ENCODE measurements around the gene FOXQ1.
"Not testable (repeated sequence)": the region's sequence is repeated elsewhere in the genome, so short reads cannot be mapped to it uniquely, and the experiment has no call there.

FOXQ1 gene

DNA sequence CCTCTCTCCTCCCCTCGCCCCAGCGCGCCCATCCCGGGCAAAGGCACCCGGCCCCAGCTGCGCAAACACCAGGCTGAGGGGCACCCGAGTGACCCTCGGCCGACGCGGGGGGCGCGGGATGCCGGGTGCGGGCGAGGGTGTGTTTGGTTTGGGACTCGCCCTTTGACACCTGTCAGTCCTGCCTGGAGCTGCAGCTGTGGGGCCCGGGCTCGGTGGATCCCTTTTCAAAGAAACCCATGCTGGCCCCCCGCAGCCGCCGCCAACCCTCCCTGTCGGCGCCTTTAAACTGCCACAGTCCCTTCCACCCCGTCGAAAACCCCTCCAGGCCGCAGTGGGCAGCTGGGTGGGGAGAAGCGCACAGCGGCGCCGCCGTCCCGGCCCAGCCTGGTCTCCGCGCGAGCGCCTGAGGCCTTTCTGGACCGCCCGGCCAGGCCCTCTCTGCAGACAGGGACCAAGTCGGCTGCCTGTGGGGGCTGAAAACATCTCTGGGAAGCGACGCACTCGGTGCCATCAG is 5.5 kb downstream of the FOXQ1 start:
- in situ Hi-C loops (cut with MboI; ENCODE audit: low pct_unique_long_range_greater_than_20kb, low sequenced_read_pairs, unreplicated experiment): no loop called here
- DNase-seq (ENCODE audit: low spot score): no peak
- no peak for TF ChIP-seq CTCF (IDR thresholded peaks at IDR 0.05; ENCODE audit: extremely low read depth, insufficient read depth, missing control alignments)

DNA sequence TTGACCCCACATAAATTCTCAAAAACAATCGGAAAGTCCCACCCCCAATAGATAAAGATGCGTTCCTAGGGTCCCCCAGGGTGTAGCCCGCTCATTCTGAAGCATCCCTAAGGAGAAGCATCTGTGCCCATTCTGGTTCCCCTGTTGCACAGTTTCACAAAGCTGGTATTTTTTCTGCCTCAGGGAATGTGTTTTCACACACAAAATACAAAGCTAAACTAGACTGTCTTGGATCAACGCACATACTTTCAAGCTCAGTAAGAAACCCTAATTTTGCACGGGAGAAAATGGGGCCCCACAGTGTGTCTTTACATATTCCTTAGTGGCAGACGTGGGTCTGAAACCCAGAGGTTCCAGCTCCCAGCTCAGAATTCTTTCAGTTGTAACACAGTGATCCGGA is 6.1 kb downstream of the FOXQ1 start:
- no peak for TF ChIP-seq CTCF (IDR thresholded peaks at IDR 0.05; ENCODE audit: extremely low read depth, insufficient read depth, missing control alignments)
- no peak for DNase-seq (ENCODE audit: low spot score)
- in situ Hi-C loops (cut with MboI; ENCODE audit: low pct_unique_long_range_greater_than_20kb, low sequenced_read_pairs, unreplicated experiment): no loop called here

DNA sequence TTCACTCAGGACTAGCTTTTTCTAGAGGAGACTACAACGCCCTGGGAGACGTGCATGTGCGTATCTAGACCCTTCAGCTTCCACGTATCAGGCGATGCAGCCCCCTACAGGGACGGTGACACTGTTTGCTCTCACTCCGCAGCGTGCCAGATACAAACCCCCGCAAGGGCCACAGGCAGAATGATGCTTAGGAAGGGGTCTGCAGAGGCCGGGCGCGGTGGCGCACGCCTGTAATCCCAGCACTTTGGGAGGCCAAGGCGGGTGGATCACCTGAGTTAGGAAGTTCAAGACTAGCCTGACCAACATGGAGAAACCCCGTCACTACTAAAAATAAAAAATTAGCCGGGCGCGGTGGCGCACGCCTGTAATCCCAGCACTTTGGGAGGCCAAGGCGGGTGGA is 6.7 kb downstream of the FOXQ1 start:
- DNase-seq (ENCODE audit: low spot score); in situ Hi-C loops (cut with MboI; ENCODE audit: low pct_unique_long_range_greater_than_20kb, low sequenced_read_pairs, unreplicated experiment): not testable (repeated sequence)

GRCh38 chr6:1321738-1322137 is 9.8 kb downstream of the FOXQ1 start:
- no peak for TF ChIP-seq CTCF (IDR thresholded peaks at IDR 0.05; ENCODE audit: extremely low read depth, insufficient read depth, missing control alignments)
- DNase-seq (ENCODE audit: low spot score): no peak
- in situ Hi-C loops (cut with MboI; ENCODE audit: low pct_unique_long_range_greater_than_20kb, low sequenced_read_pairs, unreplicated experiment): no loop called here

GRCh38 chr6:1322156-1322555 is 10.3 kb downstream of the FOXQ1 start:
- in situ Hi-C loops (cut with MboI; ENCODE audit: low pct_unique_long_range_greater_than_20kb, low sequenced_read_pairs, unreplicated experiment): no loop called here
- no peak for DNase-seq (ENCODE audit: low spot score)
- TF ChIP-seq CTCF (IDR thresholded peaks at IDR 0.05; ENCODE audit: extremely low read depth, insufficient read depth, missing control alignments): no peak

GRCh38 chr6:1322696-1323219 is 10.9 kb downstream of the FOXQ1 start:
- TF ChIP-seq CTCF (IDR thresholded peaks at IDR 0.05; ENCODE audit: extremely low read depth, insufficient read depth, missing control alignments): no peak
- DNase-seq (ENCODE audit: low spot score): no peak
- in situ Hi-C loops (cut with MboI; ENCODE audit: low pct_unique_long_range_greater_than_20kb, low sequenced_read_pairs, unreplicated experiment): no loop called here

GRCh38 chr6:1324936-1325335 is 13.0 kb downstream of the FOXQ1 start:
- DNase-seq (ENCODE audit: low spot score): no peak
- in situ Hi-C loops (cut with MboI; ENCODE audit: low pct_unique_long_range_greater_than_20kb, low sequenced_read_pairs, unreplicated experiment): no loop called here
- no peak for TF ChIP-seq CTCF (IDR thresholded peaks at IDR 0.05; ENCODE audit: extremely low read depth, insufficient read depth, missing control alignments)

All from GM13977 (cell line).